SK-N-MC (cell line): ENCODE measurements around the gene NHS.

Source experiments
- DNase-seq: peaks from one replicate; pipeline ENCODE4 v3.0.0-alpha.2; 2011; ENCODE audit warnings: low read depth, low spot score
- H3K27ac ChIP-seq: fragments of 200-600 bp; sonication (generic); 2 replicates; pipeline ENCODE4 v1.5.1; 2016; ENCODE audit warnings: mixed run types
- H3K36me3 ChIP-seq: fragments of 200-600 bp; sonication (generic); 2 replicates; pipeline ENCODE4 v1.6.1; 2017; ENCODE audit warnings: antibody characterized with exemption, low read length, mixed read lengths; ENCODE audit not compliant: insufficient read depth
- H3K4me3 ChIP-seq: fragments of 200-600 bp; sonication (generic); 2 replicates; pipeline ENCODE4 v1.5.1; 2016
- H3K9ac ChIP-seq: fragments of 200-600 bp; sonication (generic); 2 replicates; pipeline ENCODE4 v1.8.0; 2017; ENCODE audit warnings: mixed run types, mixed read lengths; ENCODE audit not compliant: insufficient read length
- H3K9me3 ChIP-seq: fragments of 200-600 bp; sonication (generic); 2 replicates; pipeline ENCODE4 v1.6.1; 2017; ENCODE audit warnings: low read depth, mild to moderate bottlenecking, antibody characterized with exemption, low read length, moderate library complexity, mixed read lengths
- EZH2 ChIP-seq: fragments of 200-600 bp; sonication (generic); IDR thresholded peaks from one replicate; pipeline ENCODE4 v1.6.1; 2017; ENCODE audit warnings: antibody characterized with exemption
- FOXP2 ChIP-seq: optimal IDR thresholded peaks from 2 replicates; pipeline ENCODE3; 2011; ENCODE audit warnings: mild to moderate bottlenecking, moderate library complexity; ENCODE audit not compliant: insufficient read depth; ENCODE audit errors: extremely low read length, control extremely low read depth
- POLR2AphosphoS5 ChIP-seq: IDR thresholded peaks from 2 replicates; pipeline ENCODE4 v1.6.1; 2012; ENCODE audit warnings: mild to moderate bottlenecking, low read depth, low read length, borderline replicate concordance

Gene NHS

DNA sequence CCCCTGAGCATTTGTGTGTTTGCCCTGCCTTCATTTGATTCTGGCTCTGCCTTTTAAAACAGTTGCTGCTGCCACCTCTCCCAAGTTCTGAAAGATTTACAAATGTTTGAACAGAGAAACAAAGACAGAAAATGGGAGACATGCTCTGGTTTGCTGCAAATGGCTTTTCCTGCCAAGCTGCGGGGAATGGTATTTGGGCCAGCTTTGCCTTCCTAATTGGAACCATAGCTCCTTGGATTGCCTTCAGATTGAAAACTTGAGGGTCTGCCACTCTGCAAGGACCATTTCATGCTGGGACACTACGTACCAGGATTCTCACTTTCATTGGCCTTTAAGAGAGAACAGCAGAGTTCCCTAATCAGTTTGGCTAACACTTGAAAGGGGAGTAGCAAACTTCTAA, 74.9 kb downstream of the NHS start:
- Histone ChIP-seq H3K4me3 (no peak overlapping the region), H3K9me3 (no peaks in the 10 kb centered on the region), H3K9ac (no peak overlapping the region), H3K27ac (no peak overlapping the region), H3K36me3 (no peaks in the 10 kb centered on the region)
- no peak for TF ChIP-seq POLR2AphosphoS5
- TF ChIP-seq EZH2 = no peak
- no peak for TF ChIP-seq FOXP2
- DNase-seq = no peak

DNA sequence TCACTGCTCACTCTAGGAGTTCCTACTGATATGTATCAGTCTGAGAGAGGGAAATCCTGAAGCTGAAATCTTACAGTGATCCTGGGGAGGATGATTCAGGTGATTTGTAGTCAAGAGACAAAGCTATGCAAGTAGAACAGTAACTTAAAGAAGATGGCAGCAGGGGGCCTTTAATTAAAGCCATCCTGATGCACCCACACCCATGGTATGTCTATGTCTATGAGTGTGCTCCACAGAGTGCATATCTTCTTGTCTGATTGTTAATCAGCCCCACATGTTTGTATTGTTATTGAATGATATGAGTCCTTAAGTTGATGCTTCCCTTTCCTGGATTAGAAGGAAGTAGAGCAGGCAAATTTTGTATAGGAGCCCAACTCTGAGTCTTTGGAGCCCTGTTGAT, 78.8 kb downstream of the NHS start:
- H3K27ac ChIP-seq = no peak overlapping the region
- no peaks in the 10 kb centered on the region for H3K9me3 ChIP-seq
- no peak overlapping the region for H3K4me3 ChIP-seq
- TF ChIP-seq FOXP2 (no peak), POLR2AphosphoS5 (no peak), EZH2 (no peak)
- no peak for DNase-seq
- H3K36me3 ChIP-seq = no peaks in the 10 kb centered on the region
- H3K9ac ChIP-seq = no peak overlapping the region

DNA sequence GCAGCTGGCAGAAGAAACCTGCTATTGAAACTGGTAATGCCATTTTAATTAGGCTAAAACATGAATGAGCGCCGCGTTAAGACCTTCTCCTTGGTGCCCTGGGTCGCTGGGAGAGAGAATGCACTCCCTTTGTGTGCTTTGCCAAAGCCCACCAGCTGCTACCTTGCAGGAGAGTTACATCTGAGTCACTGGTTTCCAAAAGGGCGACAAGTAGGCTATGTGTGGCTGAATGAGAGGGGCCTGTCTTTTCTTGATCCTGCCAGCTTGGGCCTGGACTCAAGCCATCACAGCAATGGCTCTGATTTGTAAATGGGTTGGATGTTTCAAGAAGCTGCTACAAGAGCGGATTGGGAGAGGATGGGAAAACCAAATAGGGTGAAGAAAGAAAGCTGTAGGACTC, 81.5 kb downstream of the NHS start:
- Histone ChIP-seq H3K9ac (no peak overlapping the region), H3K4me3 (no peak overlapping the region), H3K9me3 (no peaks in the 10 kb centered on the region), H3K27ac (no peak overlapping the region), H3K36me3 (no peaks in the 10 kb centered on the region)
- DNase-seq = no peak
- TF ChIP-seq FOXP2 = no peak
- TF ChIP-seq POLR2AphosphoS5 = no peak
- no peak for TF ChIP-seq EZH2

GRCh38 chrX:17459008-17459611, 84.1 kb downstream of the NHS start:
- TF ChIP-seq EZH2 (no peak), FOXP2 (no peak), POLR2AphosphoS5 (no peak)
- DNase-seq = no peak
- Histone ChIP-seq H3K9ac (no peak overlapping the region), H3K4me3 (no peak overlapping the region), H3K36me3 (no peaks in the 10 kb centered on the region), H3K9me3 (no peaks in the 10 kb centered on the region), H3K27ac (no peak overlapping the region)

- Histone ChIP-seq H3K4me3 (no peak overlapping the region), H3K9me3 (no peaks in the 10 kb centered on the region), H3K36me3 (no peaks in the 10 kb centered on the region), H3K9ac (no peak overlapping the region), H3K27ac (no peak overlapping the region)
- no peak for DNase-seq
- no peak for TF ChIP-seq FOXP2
- no peak for TF ChIP-seq POLR2AphosphoS5
- no peak for TF ChIP-seq EZH2
Measured at GRCh38 chrX:17459661-17460060, 84.7 kb downstream of the NHS start.

- no peaks in the 10 kb centered on the region for H3K36me3 ChIP-seq
- no peak overlapping the region for H3K27ac ChIP-seq
Measured at GRCh38 chrX:17462881-17463280, 87.9 kb downstream of the NHS start.

GRCh38 chrX:17464194-17464593, 89.2 kb downstream of the NHS start:
- H3K9me3 ChIP-seq = no peaks in the 10 kb centered on the region
- no peaks in the 10 kb centered on the region for H3K36me3 ChIP-seq
- no peak for TF ChIP-seq POLR2AphosphoS5
- TF ChIP-seq EZH2 = no peak
- no peak for TF ChIP-seq FOXP2
- no peak for DNase-seq
- no peak overlapping the region for H3K27ac ChIP-seq
- H3K4me3 ChIP-seq = no peak overlapping the region
- no peak overlapping the region for H3K9ac ChIP-seq

More at GRCh38 chrX:17462881-17463280, 87.9 kb downstream of the NHS start:
- Histone ChIP-seq H3K9ac (no peak overlapping the region), H3K9me3 (no peaks in the 10 kb centered on the region), H3K4me3 (no peak overlapping the region)
- DNase-seq = no peak
- TF ChIP-seq EZH2 (no peak), FOXP2 (no peak), POLR2AphosphoS5 (no peak)

- Histone ChIP-seq H3K4me3 (no peak overlapping the region), H3K9me3 (no peaks in the 10 kb centered on the region), H3K9ac (no peak overlapping the region), H3K27ac (no peak overlapping the region), H3K36me3 (no peaks in the 10 kb centered on the region)
- TF ChIP-seq POLR2AphosphoS5 (no peak), EZH2 (no peak)
- no peak for DNase-seq
Measured at GRCh38 chrX:17465201-17465600, 90.2 kb downstream of the NHS start.

DNA sequence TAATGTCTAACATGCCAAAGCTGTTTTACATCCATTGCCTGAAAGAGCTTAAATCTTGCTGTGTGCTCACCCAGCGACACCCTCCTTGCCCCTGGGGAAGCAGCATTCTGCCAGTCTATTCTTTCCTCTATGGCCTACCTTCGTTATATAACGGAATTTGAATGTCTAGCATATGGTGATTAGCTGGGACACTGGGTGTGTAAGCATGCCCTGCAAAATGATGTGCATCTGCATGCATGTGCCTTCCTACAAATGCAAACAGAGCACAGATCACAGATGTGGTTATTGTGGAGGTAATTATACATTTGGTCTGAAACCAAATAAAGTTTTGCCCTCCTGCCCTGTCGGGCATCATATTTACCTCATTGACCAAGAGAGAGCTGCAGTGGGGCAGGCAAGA, 90.8 kb downstream of the NHS start:
- no peak overlapping the region for H3K27ac ChIP-seq
- no peaks in the 10 kb centered on the region for H3K9me3 ChIP-seq
- TF ChIP-seq FOXP2 (no peak), EZH2 (no peak), POLR2AphosphoS5 (no peak)
- no peak for DNase-seq
- H3K36me3 ChIP-seq = no peaks in the 10 kb centered on the region
- no peak overlapping the region for H3K9ac ChIP-seq
- H3K4me3 ChIP-seq = no peak overlapping the region
